NT2/D1 (cell line): Measurements from ENCODE around the gene RPS3A.
A peak's percentile ranks its signal among the peaks of the same experiment; 100 is the strongest.

ENCODE experiments used
- DNase-seq: peaks from one replicate; pipeline ENCODE4 v3.0.0-alpha.2; 2011; ENCODE audit warnings: low read depth, low spot score
- H3K27me3 ChIP-seq: 2 replicates; pipeline ENCODE4 v1.6.0; 2011; ENCODE audit warnings: mild to moderate bottlenecking; ENCODE audit not compliant: insufficient read length, insufficient read depth
- H3K36me3 ChIP-seq: 2 replicates; pipeline ENCODE4 v1.6.1; 2011; ENCODE audit warnings: mild to moderate bottlenecking, low read length, mixed read lengths; ENCODE audit not compliant: insufficient read depth, insufficient read length
- H3K4me1 ChIP-seq: 2 replicates; pipeline ENCODE4 v1.5.1; 2011; ENCODE audit not compliant: insufficient read depth, insufficient read length
- H3K4me3 ChIP-seq: 2 replicates; pipeline ENCODE4 v1.5.1; 2011; ENCODE audit warnings: low read depth; ENCODE audit not compliant: insufficient read length
- H3K9ac ChIP-seq: 2 replicates; pipeline ENCODE4 v1.6.0; 2011; ENCODE audit warnings: low read depth; ENCODE audit not compliant: insufficient read length
- H3K9me3 ChIP-seq: 2 replicates; pipeline ENCODE4 v1.5.1; 2011; ENCODE audit warnings: mild to moderate bottlenecking, low read length; ENCODE audit not compliant: insufficient read depth
- SUZ12 ChIP-seq: IDR thresholded peaks from 2 replicates; pipeline ENCODE4 v1.6.1; 2011; ENCODE audit not compliant: insufficient read length, insufficient read depth; ENCODE audit errors: extremely low read depth
- YY1 ChIP-seq: IDR thresholded peaks from 2 replicates; pipeline ENCODE4 v1.6.1; 2011; ENCODE audit not compliant: insufficient read length, insufficient read depth
- ZNF274 ChIP-seq: IDR thresholded peaks from 2 replicates; pipeline ENCODE4 v1.6.1; 2011; ENCODE audit warnings: mild to moderate bottlenecking, low read depth, low read length

RPS3A gene

DNA sequence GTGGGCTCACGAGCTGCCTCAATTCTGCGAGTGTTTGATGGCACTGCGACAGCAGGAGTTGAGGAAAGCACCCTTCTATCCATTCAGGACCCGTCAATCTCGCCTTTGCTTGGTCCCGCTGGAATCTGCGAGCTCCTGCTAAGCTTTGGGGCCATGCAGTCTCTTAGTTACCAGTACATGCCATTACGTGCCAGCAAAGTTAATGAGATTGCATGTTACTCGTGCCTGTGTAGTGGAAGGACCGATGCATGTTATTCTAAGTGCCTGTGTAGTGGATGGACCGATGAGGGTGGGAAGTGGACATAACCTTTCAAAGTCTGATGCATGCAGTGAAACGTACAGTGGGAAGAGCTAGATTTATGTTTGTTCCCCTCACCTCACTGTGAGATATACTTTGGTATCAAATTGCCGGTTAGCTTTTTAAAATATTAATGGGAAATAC lies 569 bp downstream of the RPS3A start:
- H3K27me3 ChIP-seq, result no peaks in the 10 kb centered on the region
- H3K9me3 ChIP-seq, result no peaks in the 10 kb centered on the region
- no peak for DNase-seq
- H3K4me1 ChIP-seq, result no peaks in the 10 kb centered on the region
- TF ChIP-seq ZNF274 (no peak), SUZ12 (no peak), YY1 (no peak)
- peaks cover 53% of the 10 kb centered on the region for H3K36me3 ChIP-seq
- H3K4me3 ChIP-seq, result peak overlapping the region; percentile 99
- H3K9ac ChIP-seq, result peak overlapping the region; percentile 100

- H3K9ac ChIP-seq, result peak overlapping the region; percentile 100
- DNase-seq, result no peak
- no peak for TF ChIP-seq ZNF274
- no peak for TF ChIP-seq SUZ12
- no peak for TF ChIP-seq YY1
- no peaks in the 10 kb centered on the region for H3K4me1 ChIP-seq
- peak overlapping the region; percentile 99 for H3K4me3 ChIP-seq
- H3K27me3 ChIP-seq, result no peaks in the 10 kb centered on the region
- peaks cover 57% of the 10 kb centered on the region for H3K36me3 ChIP-seq
- no peaks in the 10 kb centered on the region for H3K9me3 ChIP-seq
These were observed 1.1 kb downstream of the RPS3A start for GRCh38 chr4:151100531-151100930.

- Histone ChIP-seq H3K4me1 (no peaks in the 10 kb centered on the region), H3K9me3 (no peaks in the 10 kb centered on the region), H3K27me3 (no peaks in the 10 kb centered on the region), H3K36me3 (peaks cover 62% of the 10 kb centered on the region), H3K9ac (peak overlapping the region; percentile 21), H3K4me3 (no peak overlapping the region)
- DNase-seq, result no peak
- TF ChIP-seq SUZ12, result no peak
- no peak for TF ChIP-seq YY1
- TF ChIP-seq ZNF274, result no peak
These were observed 4.3 kb downstream of the RPS3A start for GRCh38 chr4:151103758-151104157.

GRCh38 chr4:151104621-151105020 lies 5.2 kb downstream of the RPS3A start:
- H3K4me3 ChIP-seq, result no peak overlapping the region
- no peaks in the 10 kb centered on the region for H3K27me3 ChIP-seq
- DNase-seq, result no peak
- H3K9me3 ChIP-seq, result no peaks in the 10 kb centered on the region
- H3K4me1 ChIP-seq, result no peaks in the 10 kb centered on the region
- TF ChIP-seq ZNF274 (no peak), YY1 (no peak), SUZ12 (no peak)
- no peak overlapping the region for H3K9ac ChIP-seq
- peaks cover 62% of the 10 kb centered on the region for H3K36me3 ChIP-seq

DNA sequence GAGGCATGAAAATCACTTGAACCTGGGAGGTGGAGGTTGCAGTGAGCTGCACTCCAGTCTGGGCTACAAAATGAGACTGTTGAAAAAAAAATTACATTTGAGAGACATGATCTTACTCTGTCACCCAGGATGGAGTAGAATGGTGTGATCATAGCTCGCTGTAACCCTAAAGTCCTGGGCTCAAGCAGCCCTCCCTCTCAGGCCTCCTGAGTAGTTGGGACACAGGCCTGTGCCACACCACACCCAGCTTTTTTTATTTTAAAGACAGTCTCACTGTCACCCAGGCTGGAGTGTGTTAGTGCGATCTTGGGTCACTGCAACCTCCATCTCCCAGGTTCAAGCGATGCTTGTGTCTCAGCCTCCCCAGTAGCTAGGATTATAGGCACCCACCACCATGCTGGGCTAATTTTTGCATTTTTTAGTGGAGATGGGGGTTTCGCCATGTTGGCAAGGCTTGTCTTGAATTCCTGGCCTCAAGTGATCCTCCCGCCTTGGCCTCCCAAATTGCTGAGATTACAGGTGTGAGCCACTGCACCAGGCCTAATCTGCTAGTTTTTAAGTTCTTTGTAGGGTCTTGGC lies 6.1 kb downstream of the RPS3A start:
- H3K36me3 ChIP-seq, result peaks cover 56% of the 10 kb centered on the region
- DNase-seq, result no peak
- no peaks in the 10 kb centered on the region for H3K4me1 ChIP-seq
- no peaks in the 10 kb centered on the region for H3K27me3 ChIP-seq
- TF ChIP-seq SUZ12, result no peak
- no peak for TF ChIP-seq ZNF274
- TF ChIP-seq YY1, result no peak
- no peak overlapping the region for H3K4me3 ChIP-seq
- H3K9ac ChIP-seq, result no peak overlapping the region
- H3K9me3 ChIP-seq, result no peaks in the 10 kb centered on the region

GRCh38 chr4:151107063-151107462 lies 7.6 kb downstream of the RPS3A start:
- no peaks in the 10 kb centered on the region for H3K4me1 ChIP-seq
- TF ChIP-seq SUZ12 (no peak), ZNF274 (no peak), YY1 (no peak)
- no peak overlapping the region for H3K9ac ChIP-seq
- DNase-seq, result no peak
- no peaks in the 10 kb centered on the region for H3K9me3 ChIP-seq
- peaks cover 41% of the 10 kb centered on the region for H3K36me3 ChIP-seq
- no peaks in the 10 kb centered on the region for H3K27me3 ChIP-seq
- H3K4me3 ChIP-seq, result no peak overlapping the region

- H3K36me3 ChIP-seq, result peaks cover 11% of the 10 kb centered on the region
- TF ChIP-seq SUZ12 (no peak), YY1 (no peak), ZNF274 (no peak)
- H3K9me3 ChIP-seq, result no peaks in the 10 kb centered on the region
- H3K27me3 ChIP-seq, result no peaks in the 10 kb centered on the region
- no peak for DNase-seq
- no peak overlapping the region for H3K9ac ChIP-seq
- H3K4me1 ChIP-seq, result no peaks in the 10 kb centered on the region
- no peak overlapping the region for H3K4me3 ChIP-seq
These were observed 10.8 kb downstream of the RPS3A start for GRCh38 chr4:151110236-151110635.

DNA sequence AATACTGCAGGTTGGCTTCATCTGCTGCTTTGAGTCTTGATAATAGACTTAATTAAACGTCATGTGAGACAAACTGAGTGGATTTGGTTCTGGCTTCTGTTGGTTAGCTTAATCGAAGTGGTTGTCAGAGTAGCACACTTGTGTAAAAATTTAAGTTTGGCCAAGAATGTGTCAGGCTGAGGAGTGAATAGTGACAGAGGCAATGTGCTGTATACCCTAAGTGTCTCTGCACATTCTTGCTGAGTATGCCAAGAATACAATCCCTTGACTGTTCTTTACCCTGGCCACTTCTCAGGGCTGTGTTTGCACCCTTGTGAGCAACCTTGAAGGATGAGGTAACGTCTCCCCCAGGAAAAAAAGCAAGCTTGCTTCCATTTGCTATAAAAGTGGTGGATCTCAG lies 14.9 kb downstream of the RPS3A start:
- TF ChIP-seq ZNF274, result no peak
- TF ChIP-seq YY1, result no peak
- no peak for TF ChIP-seq SUZ12
- no peak overlapping the region for H3K4me3 ChIP-seq
- H3K4me1 ChIP-seq, result no peaks in the 10 kb centered on the region
- H3K36me3 ChIP-seq, result peaks cover 3% of the 10 kb centered on the region
- H3K9me3 ChIP-seq, result no peaks in the 10 kb centered on the region
- no peaks in the 10 kb centered on the region for H3K27me3 ChIP-seq
- DNase-seq, result no peak
- H3K9ac ChIP-seq, result no peak overlapping the region
